ENCODE measurements around the gene CALY. TPM values are rescaled to one million over a fixed set of nuclear protein-coding genes. Genes with fewer than 3 reads are reported as not detected.

CALY gene
- polyA plus RNA-seq, 1 of the 3 experiments (the other 2 are of a cell fraction), result 3.3 TPM

GRCh38 chr10:133276435-133277201, 60.1 kb downstream of the CALY start, which contains the start of gene ADAM8:
Gene ADAM8, minus strand, starts transcription at chr10:133276868. Its CDS starts 51 bp downstream, at chr10:133276817.
- H3F3A ChIP-seq (replicated peaks; ENCODE audit: insufficient read depth), result no peaks in the 10 kb centered on the region
- no peaks in the 10 kb centered on the region for H3K79me2 ChIP-seq (ENCODE audit: insufficient read depth)
- H3K36me3 ChIP-seq (replicated peaks in 1 of 2; ENCODE audit: control insufficient read depth in 1 of 2, insufficient read depth in 2 of 2, low read length in 1 of 2), result peaks cover 0 to 23% of the 10 kb centered on the region in 2 experiments
- WGBS (ENCODE audit: low lambda C conversion rate), result 52% methylated on average over 18 of the region's 63 CpGs
- H3K27me3 ChIP-seq (ENCODE audit: insufficient read depth), result no peaks in the 10 kb centered on the region
- H3K27ac ChIP-seq (ENCODE audit: low read depth in 2 of 2, low read length in 1 of 2), result no peak within 1 kb of the TSS
- ChIA-PET CTCF (interaction anchor here (0.6 to 3.1 kb wide), 3 partner anchors 24 to 133 kb away, joined by 3 to 9 read pairs (median 5); no protein-coding TSS in a partner anchor), POLR2A (no interaction called here)
- no peaks in the 10 kb centered on the region; the same call in 1 of the 2 replicates for H4K20me1 ChIP-seq (ENCODE audit: insufficient read depth)
- no peak within 1 kb of the TSS for H3K4me2 ChIP-seq
- DNase-seq, result peak; percentile 72
- H3K9me3 ChIP-seq, result no peaks in the 10 kb centered on the region
- TF ChIP-seq FOXM1 (IDR thresholded peaks at IDR 0.05; ENCODE audit: low read depth), result no peak
- TF ChIP-seq TEAD4 (IDR thresholded peaks at IDR 0.05; ENCODE audit: borderline replicate concordance, insufficient read depth), result no peak
- no peak for TF ChIP-seq RXRA (IDR thresholded peaks at IDR 0.05; ENCODE audit: borderline replicate concordance, low read depth)
- no peak for TF ChIP-seq ELF1 (IDR thresholded peaks at IDR 0.05)
- no peak for TF ChIP-seq JUND (IDR thresholded peaks at IDR 0.05)
- no peak for TF ChIP-seq SMC3 (IDR thresholded peaks at IDR 0.05; ENCODE audit: low read depth, low read length)
- TF ChIP-seq MXI1 (IDR thresholded peaks at IDR 0.05; ENCODE audit: low read depth, low read length), result no peak
- no peak for TF ChIP-seq EP300 (IDR thresholded peaks at IDR 0.05; ENCODE audit: borderline replicate concordance in 1 of 2, low read depth in 1 of 2, low read length in 1 of 2)
- TF ChIP-seq CTCF (IDR thresholded peaks at IDR 0.05), result no peak
- no peak for TF ChIP-seq SIN3A (IDR thresholded peaks at IDR 0.05; ENCODE audit: borderline replicate concordance, low read depth, low read length)
- TF ChIP-seq RAD21 (IDR thresholded peaks at IDR 0.05; ENCODE audit: low read length), result no peak
- TF ChIP-seq RCOR1 (IDR thresholded peaks at IDR 0.05; ENCODE audit: low read length), result no peak
- no peak for TF ChIP-seq YY1 (IDR thresholded peaks at IDR 0.05; ENCODE audit: low read depth)
- TF ChIP-seq IRF3 (IDR thresholded peaks at IDR 0.05; ENCODE audit: low read depth, low read length), result no peak
- TF ChIP-seq FOXJ3 (CRISPR knock-in tag; IDR thresholded peaks at IDR 0.05), result no peak
- H3K4me1 ChIP-seq (ENCODE audit: control insufficient read depth in 1 of 2, insufficient read depth in 2 of 2, low read depth in 1 of 2, low read length in 1 of 2), result no peaks in the 10 kb centered on the region; a peak in 1 of 4 replicates
- H3K4me3 ChIP-seq (ENCODE audit: low read depth in 2 of 2, low read length in 1 of 2), result no peak within 1 kb of the TSS
- H3K9ac ChIP-seq, result no peak within 1 kb of the TSS
- no peaks in the 10 kb centered on the region for H3K9me2 ChIP-seq
- no peak within 1 kb of the TSS for H2AFZ ChIP-seq (ENCODE audit: low read depth)

DNA sequence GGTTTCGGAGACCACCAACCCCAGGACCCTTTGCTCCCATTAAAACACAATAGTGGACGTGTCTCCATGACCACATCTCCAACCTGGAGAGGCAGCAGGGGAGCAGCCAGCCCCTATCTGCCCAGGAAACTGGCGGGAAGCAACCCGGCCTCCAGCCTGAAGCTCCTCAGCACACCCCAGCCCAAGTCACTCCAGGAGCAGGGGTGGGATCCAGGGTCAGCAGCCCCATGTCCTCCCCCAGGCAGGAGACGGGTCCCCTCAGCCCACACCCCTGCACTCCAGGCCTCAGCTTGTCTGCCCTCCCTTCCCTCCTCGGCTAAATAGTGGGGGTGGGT, 60.6 kb downstream of the CALY start:
- Histone ChIP-seq H3K9me2 (no peaks in the 10 kb centered on the region), H3K9ac (no peak overlapping the region), H4K20me1 (ENCODE audit: insufficient read depth) (no peaks in the 10 kb centered on the region; the same call in 1 of the 2 replicates), H3K4me3 (ENCODE audit: low read depth in 2 of 2, low read length in 1 of 2) (no peak overlapping the region), H3K9me3 (no peaks in the 10 kb centered on the region), H3K79me2 (ENCODE audit: insufficient read depth) (no peaks in the 10 kb centered on the region), H3K4me1 (ENCODE audit: control insufficient read depth in 1 of 2, insufficient read depth in 2 of 2, low read depth in 1 of 2, low read length in 1 of 2) (no peaks in the 10 kb centered on the region; a peak in 1 of 4 replicates), H3F3A (replicated peaks; ENCODE audit: insufficient read depth) (no peaks in the 10 kb centered on the region), H3K27me3 (ENCODE audit: insufficient read depth) (no peaks in the 10 kb centered on the region), H3K36me3 (replicated peaks in 1 of 2; ENCODE audit: control insufficient read depth in 1 of 2, insufficient read depth in 2 of 2, low read length in 1 of 2) (peaks cover 0 to 17% of the 10 kb centered on the region in 2 experiments), H3K4me2 (no peak overlapping the region), H3K27ac (ENCODE audit: low read depth in 2 of 2, low read length in 1 of 2) (no peak overlapping the region), H2AFZ (ENCODE audit: low read depth) (no peak overlapping the region)
- ChIA-PET CTCF (interaction anchor here (3.1 kb wide), 1 partner anchor 31 kb away, joined by 9 read pairs; no protein-coding TSS in a partner anchor), POLR2A (no interaction called here)
- DNase-seq, result no peak
- TF ChIP-seq POLR2AphosphoS5 (IDR thresholded peaks at IDR 0.05; ENCODE audit: low read depth, low read length), result no peak
- no peak for TF ChIP-seq GATA2 (CRISPR knock-in tag; IDR thresholded peaks at IDR 0.05)
- no peak for TF ChIP-seq CHD2 (IDR thresholded peaks at IDR 0.05; ENCODE audit: low read length, partially characterized antibody)
- no peak for TF ChIP-seq RFX5 (IDR thresholded peaks at IDR 0.05; ENCODE audit: low read length)
- WGBS (ENCODE audit: low lambda C conversion rate), result 67% methylated on average over 1 of the region's 6 CpGs

Measured in SK-N-SH (cell line).